PC-9 (cell line): ENCODE measurements around the gene ATL1. TPM values are rescaled to one million over a fixed set of nuclear protein-coding genes. Genes with fewer than 3 reads are reported as not detected.

ENCODE experiments used
- BruUV-seq: library from RNA; stranded (reverse); fragments of 400-500 nt; replicated peaks from 2 replicates; lab custom pipeline; 2021; lab: Mats Ljungman, UMichigan
- CTCF ChIA-PET: fragments of 300-600 bp; sonication (Branson Sonifier 250); formaldehyde crosslinking; loops from one replicate; lab custom pipeline; 2022; ENCODE audit warnings: antibody characterized with exemption; lab: Charles Lee
- POLR2A ChIA-PET: fragments of 300-600 bp; sonication (Branson Sonifier 250); formaldehyde crosslinking; loops from one replicate; lab custom pipeline; 2022; ENCODE audit warnings: antibody characterized with exemption; ENCODE audit not compliant: unreplicated experiment; lab: Charles Lee
- DNase-seq, 2 experiments: peaks; one replicate each; pipeline versions ENCODE4 v3.0.0 to v3.0.0-alpha.2; 2015 to 2022; ENCODE audit warnings: mixed read lengths in 1 of 2
- H2AFZ ChIP-seq: fragments of 200-600 bp; sonication (generic); 2 replicates; pipeline ENCODE4 v1.8.1; 2017; ENCODE audit warnings: antibody characterized with exemption
- H3F3A ChIP-seq: fragments of 200-600 bp; sonication (generic); 2 replicates; pipeline ENCODE4 v1.8.1; 2017; ENCODE audit warnings: antibody characterized with exemption, mild to moderate bottlenecking, low read depth; ENCODE audit not compliant: insufficient read depth
- H3K27ac ChIP-seq: fragments of 200-600 bp; sonication (generic); 2 replicates; pipeline ENCODE4 v1.6.1; 2016; ENCODE audit warnings: mixed run types
- H3K27me3 ChIP-seq: fragments of 200-600 bp; sonication (generic); 2 replicates; pipeline ENCODE4 v1.6.1; 2016; ENCODE audit warnings: low read depth, mixed run types; ENCODE audit not compliant: insufficient read depth
- H3K36me3 ChIP-seq: fragments of 200-600 bp; sonication (generic); 2 replicates; pipeline ENCODE4 v1.6.1; 2016; ENCODE audit warnings: low read depth, mixed run types
- H3K4me1 ChIP-seq: fragments of 200-600 bp; sonication (generic); replicated peaks from 2 replicates; pipeline ENCODE4 v1.6.1; 2016; ENCODE audit warnings: mixed run types; ENCODE audit not compliant: insufficient read depth
- H3K4me2 ChIP-seq: fragments of 200-600 bp; sonication (generic); 2 replicates; pipeline ENCODE4 v1.6.1; 2017; ENCODE audit warnings: mixed run types
- H3K4me3 ChIP-seq: fragments of 200-600 bp; sonication (generic); 2 replicates; pipeline ENCODE4 v1.6.1; 2016; ENCODE audit warnings: mixed run types
- H3K79me2 ChIP-seq: fragments of 200-600 bp; sonication (generic); 2 replicates; pipeline ENCODE4 v1.6.1; 2017; ENCODE audit warnings: low read depth, mixed run types
- H3K9me2 ChIP-seq: fragments of 200-600 bp; sonication (generic); 2 replicates; pipeline ENCODE4 v1.8.1; 2017; ENCODE audit warnings: mild to moderate bottlenecking; ENCODE audit not compliant: insufficient read depth
- H3K9me3 ChIP-seq: fragments of 200-600 bp; sonication (generic); 2 replicates; pipeline ENCODE4 v1.8.1; 2016; ENCODE audit warnings: low read depth; ENCODE audit not compliant: insufficient read depth
- H4K20me1 ChIP-seq: fragments of 200-600 bp; sonication (generic); 2 replicates; pipeline ENCODE4 v1.8.1; 2017; ENCODE audit not compliant: insufficient read depth
- CTCF ChIP-seq: fragments of 200-600 bp; sonication (generic); conservative IDR thresholded peaks from 2 replicates; pipeline ENCODE4 v1.6.1; 2017; ENCODE audit warnings: mixed run types, antibody characterized with exemption, mild to moderate bottlenecking, moderate library complexity
- EZH2 ChIP-seq: fragments of 200-600 bp; sonication (generic); IDR thresholded peaks from 2 replicates; pipeline ENCODE4 v1.8.0; 2017; ENCODE audit warnings: antibody characterized with exemption, low read depth
- intact Hi-C: fragments of 100-400 bp; cut with micrococcal nuclease; formaldehyde crosslinking; loops from one replicate; pipeline ENCODE4 v1.10.0; 2022; ENCODE audit not compliant: unreplicated experiment
- total RNA-seq: library from RNA; stranded (reverse); gene quantifications from 2 replicates; pipeline ENCODE4 v1.2.3, GENCODE V29; 2021

Gene ATL1
- total RNA-seq, 1 experiment from 2014 or later: 4.3 TPM

DNA sequence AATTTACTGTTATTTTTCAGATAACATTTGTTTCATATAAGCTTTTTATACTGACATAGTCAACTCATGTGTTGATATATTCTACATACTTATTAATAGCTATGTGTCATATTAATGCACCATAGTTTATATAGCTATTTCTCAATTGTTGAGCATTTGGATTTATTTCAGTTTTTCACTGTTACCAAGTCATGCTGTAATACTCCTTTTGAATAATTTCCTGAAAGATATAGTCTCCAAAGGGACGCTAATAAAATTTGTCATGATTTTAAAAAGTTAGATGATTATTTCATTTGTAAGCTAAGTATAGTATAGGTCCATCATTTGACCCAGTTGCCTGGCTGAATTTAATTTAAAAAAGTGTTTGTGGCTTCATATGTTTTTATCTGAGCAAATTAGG is 47.8 kb downstream of the ATL1 start:
- Histone ChIP-seq H2AFZ (no peak overlapping the region), H3K4me2 (no peak overlapping the region), H3F3A (no peaks in the 10 kb centered on the region), H3K9me2 (no peaks in the 10 kb centered on the region), H3K79me2 (no peaks in the 10 kb centered on the region), H4K20me1 (no peaks in the 10 kb centered on the region), H3K4me1 (no peaks in the 10 kb centered on the region), H3K27me3 (no peaks in the 10 kb centered on the region), H3K9me3 (no peaks in the 10 kb centered on the region), H3K4me3 (no peak overlapping the region), H3K27ac (no peak overlapping the region), H3K36me3 (no peaks in the 10 kb centered on the region)
- TF ChIP-seq CTCF: no peak
- TF ChIP-seq EZH2: no peak
- ChIA-PET POLR2A (interaction anchor here (0.7 kb wide), 1 partner anchor 61 kb away, joined by 3 read pairs; the partner anchor contains the start of gene SAV1), CTCF (interaction anchor here (0.5 kb wide), 1 partner anchor 170 kb away, joined by 4 read pairs; no protein-coding TSS in a partner anchor)
- intact Hi-C loops: no loop called here
- no peak for DNase-seq
- no TSS peak for BruUV-seq

DNA sequence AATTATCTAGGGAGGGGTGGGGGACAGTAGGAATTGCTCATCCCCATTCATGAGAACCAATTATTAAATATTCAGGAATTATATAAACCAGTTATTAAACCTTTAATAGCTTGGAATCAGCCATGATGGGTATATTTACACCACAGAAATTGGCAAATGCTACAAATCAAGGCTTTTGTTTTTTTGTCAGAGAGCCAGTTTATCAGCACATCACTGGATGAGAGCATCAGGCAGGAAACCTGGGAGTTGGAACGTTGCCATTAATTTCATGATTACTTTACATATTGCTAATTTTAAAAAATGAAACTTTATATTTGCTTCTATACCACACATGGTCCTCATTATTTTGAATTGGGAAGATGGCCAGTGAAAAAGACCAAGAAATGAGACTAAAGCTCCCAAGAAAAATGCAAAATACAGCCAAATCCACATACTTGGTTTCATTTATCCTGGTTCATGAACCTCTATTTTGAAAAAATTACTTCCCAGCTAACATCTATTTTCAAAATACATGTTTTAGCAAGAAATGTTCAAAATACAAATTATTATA is 48.4 kb downstream of the ATL1 start:
- intact Hi-C loops: no loop called here
- TF ChIP-seq CTCF (no peak), EZH2 (no peak)
- ChIA-PET CTCF (no interaction called here), POLR2A (interaction anchor here (0.7 kb wide), 1 partner anchor 60 kb away, joined by 3 read pairs; the partner anchor contains the start of gene SAV1)
- H3K27me3 ChIP-seq: no peaks in the 10 kb centered on the region
- H3K4me2 ChIP-seq: no peak overlapping the region
- BruUV-seq: no TSS peak
- no peaks in the 10 kb centered on the region for H3K36me3 ChIP-seq
- no peaks in the 10 kb centered on the region for H3K79me2 ChIP-seq
- no peak overlapping the region for H3K27ac ChIP-seq
- no peak overlapping the region for H2AFZ ChIP-seq
- H3K4me1 ChIP-seq: no peaks in the 10 kb centered on the region
- H3K4me3 ChIP-seq: no peak overlapping the region
- no peaks in the 10 kb centered on the region for H3K9me3 ChIP-seq
- H3K9me2 ChIP-seq: no peaks in the 10 kb centered on the region
- no peaks in the 10 kb centered on the region for H3F3A ChIP-seq
- no peaks in the 10 kb centered on the region for H4K20me1 ChIP-seq
- DNase-seq: no peak

GRCh38 chr14:50610465-50610864 is 50.5 kb downstream of the ATL1 start:
- no TSS peak for BruUV-seq
- intact Hi-C loops: no loop called here
- Histone ChIP-seq H4K20me1 (no peaks in the 10 kb centered on the region), H3K79me2 (no peaks in the 10 kb centered on the region), H3K9me2 (no peaks in the 10 kb centered on the region), H3K4me3 (no peak overlapping the region), H3F3A (no peaks in the 10 kb centered on the region), H3K36me3 (no peaks in the 10 kb centered on the region), H2AFZ (no peak overlapping the region), H3K4me2 (no peak overlapping the region), H3K27me3 (no peaks in the 10 kb centered on the region), H3K27ac (no peak overlapping the region), H3K9me3 (no peaks in the 10 kb centered on the region), H3K4me1 (no peaks in the 10 kb centered on the region)
- CTCF ChIA-PET: no interaction called here
- POLR2A ChIA-PET: no interaction called here
- no peak for DNase-seq
- TF ChIP-seq EZH2: no peak
- no peak for TF ChIP-seq CTCF
